ENCODE results near the gene YWHAH. TPM values are rescaled to one million over a fixed set of nuclear protein-coding genes. Genes with fewer than 3 reads are reported as not detected.

YWHAH gene
- total and polyA plus RNA-seq, 8 donors = 40.2 to 106 (median 48.0) TPM

DNA sequence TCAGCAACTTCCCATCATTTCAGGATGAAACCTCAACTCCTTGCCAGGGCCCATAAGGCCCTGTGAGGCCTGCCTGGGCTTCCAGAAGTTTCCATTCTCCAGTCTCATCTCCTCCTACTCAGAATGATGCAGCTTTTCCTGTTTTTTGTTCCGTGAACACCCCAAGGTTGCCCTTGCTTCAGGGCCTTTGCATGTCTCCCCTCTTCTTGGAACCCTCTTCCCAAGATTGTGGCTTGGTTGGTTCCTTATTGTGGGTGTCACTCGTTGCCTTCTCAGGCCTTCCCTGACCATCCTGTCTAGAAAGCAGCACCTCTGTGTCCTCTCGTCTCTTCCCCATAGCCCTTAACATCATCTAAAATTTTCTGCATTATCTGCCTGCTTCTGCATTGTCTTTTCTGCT, 23.2 kb upstream of the YWHAH start:
- H3K27me3 ChIP-seq = no peaks in the 10 kb centered on the region
- H3K4me3 ChIP-seq = no peak overlapping the region
- DNase-seq (no peak), ATAC-seq (no peak), FAIRE-seq (no peak)
- no peak overlapping the region for H3K27ac ChIP-seq
- WGBS, 2 donors = 74 to 77% methylated on average over 3 of the region's 3 CpGs
- no peaks in the 10 kb centered on the region for H3K36me3 ChIP-seq
- no peaks in the 10 kb centered on the region for H3K4me1 ChIP-seq
- TF ChIP-seq CTCF (IDR thresholded peaks at IDR 0.05) = no peak
- no peaks in the 10 kb centered on the region for H3K9me3 ChIP-seq
- intact Hi-C loops (cut with DNase I) = no loop called here

DNA sequence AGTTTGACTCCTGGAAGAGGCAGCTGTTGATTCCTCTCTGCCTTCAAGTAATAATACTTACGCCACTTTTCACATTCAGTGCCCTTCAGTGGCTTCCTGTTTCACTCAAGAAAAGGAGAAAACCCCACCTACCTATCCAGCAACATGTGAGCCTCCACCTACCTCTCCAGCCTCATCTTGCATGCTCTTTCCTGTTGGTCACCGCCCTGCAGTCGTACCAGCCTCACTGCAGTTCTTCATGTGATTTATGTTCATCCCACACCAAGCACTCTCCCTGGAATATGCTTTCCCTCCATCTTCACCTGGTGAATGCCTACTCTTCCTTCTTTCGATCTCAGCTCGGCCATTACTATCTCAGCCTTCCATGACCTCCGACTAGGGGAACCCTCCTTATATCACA, 21.8 kb upstream of the YWHAH start:
- H3K9me3 ChIP-seq = no peaks in the 10 kb centered on the region
- FAIRE-seq = no peak

DNA sequence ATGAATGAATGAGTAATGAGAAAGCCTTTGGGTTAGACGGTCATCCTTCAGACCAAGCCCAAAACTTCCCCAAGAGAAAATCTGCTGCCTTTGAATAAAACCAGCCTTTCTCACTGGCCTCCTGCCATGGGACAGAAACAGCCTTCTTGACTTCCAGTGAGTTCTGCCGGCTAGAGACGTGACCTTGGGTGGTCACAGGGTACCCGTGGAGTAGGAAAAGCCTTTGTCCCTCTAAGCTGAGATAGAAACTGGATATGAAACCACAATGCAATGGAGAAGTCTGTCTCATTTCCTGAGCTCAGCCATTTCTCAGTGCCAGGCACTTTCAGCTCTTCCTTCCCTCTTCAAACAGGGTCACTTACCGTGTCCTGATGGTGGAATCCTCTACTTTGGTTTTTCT, 21.2 kb upstream of the YWHAH start:
- peak in 3 of 4 donors; percentile 12 to 79 (median 60) for ATAC-seq
- TF ChIP-seq CTCF (IDR thresholded peaks at IDR 0.05) = no peak

More for the DNA sequence above, 21.8 kb upstream of the YWHAH start:
- no peak overlapping the region for H3K4me3 ChIP-seq
- no peak for TF ChIP-seq CTCF (IDR thresholded peaks at IDR 0.05)
- 79 to 84% methylated on average over 6 of the region's 6 CpGs for WGBS, 2 donors
- no peaks in the 10 kb centered on the region for H3K36me3 ChIP-seq
- H3K4me1 ChIP-seq = no peaks in the 10 kb centered on the region
- no peaks in the 10 kb centered on the region for H3K27me3 ChIP-seq
- peak overlapping the region in 1 of 4 donors; percentile 46 for H3K27ac ChIP-seq
- intact Hi-C loops (cut with DNase I) = no loop called here
- no peak for DNase-seq
- ATAC-seq = no peak

DNA sequence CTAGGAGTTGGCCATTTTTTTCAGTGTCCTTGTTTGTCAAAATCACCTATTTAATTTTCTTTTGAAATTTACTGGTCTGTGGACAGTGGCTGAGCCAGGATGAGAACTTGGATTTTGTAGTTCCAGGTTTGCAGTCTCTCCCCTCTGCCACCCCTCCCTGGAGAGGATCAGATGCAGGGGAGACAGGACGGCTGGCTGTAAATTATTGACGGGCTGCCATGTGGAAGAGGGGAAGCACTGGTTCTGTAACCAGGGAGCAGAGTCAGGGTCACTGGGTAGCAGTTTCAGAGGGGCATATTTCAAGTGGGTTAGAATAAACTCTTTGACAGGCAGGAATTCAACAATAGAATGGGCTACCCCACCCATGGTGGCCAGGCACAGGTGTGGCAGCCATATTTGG, 20.6 kb upstream of the YWHAH start:
- Histone ChIP-seq H3K27me3 (no peaks in the 10 kb centered on the region), H3K36me3 (no peaks in the 10 kb centered on the region), H3K4me3 (no peak overlapping the region), H3K9me3 (no peaks in the 10 kb centered on the region), H3K27ac (peak overlapping the region in 1 of 4 donors; percentile 13), H3K4me1 (no peaks in the 10 kb centered on the region)
- intact Hi-C loops (cut with DNase I) = no loop called here
- ATAC-seq (peak in 1 of 4 donors; percentile 24), FAIRE-seq (no peak), DNase-seq (no peak)
- TF ChIP-seq CTCF (IDR thresholded peaks at IDR 0.05) = no peak
- WGBS, 2 donors = 62 to 76% methylated on average over 2 of the region's 2 CpGs

More for the DNA sequence above, 21.2 kb upstream of the YWHAH start:
- H3K36me3 ChIP-seq = no peaks in the 10 kb centered on the region
- intact Hi-C loops (cut with DNase I) = no loop called here
- H3K27me3 ChIP-seq = no peaks in the 10 kb centered on the region
- H3K4me3 ChIP-seq = no peak overlapping the region
- peak overlapping the region in 2 of 4 donors; percentile 13 to 46 for H3K27ac ChIP-seq
- H3K9me3 ChIP-seq = no peaks in the 10 kb centered on the region
- DNase-seq (peak in 1 of 6 donors; percentile 57), FAIRE-seq (no peak)
- WGBS, 2 donors = 21 to 32% methylated on average over 5 of the region's 5 CpGs
- no peaks in the 10 kb centered on the region for H3K4me1 ChIP-seq

- FAIRE-seq (no peak), DNase-seq (no peak), ATAC-seq (no peak)
- H3K36me3 ChIP-seq = no peaks in the 10 kb centered on the region
- H3K4me1 ChIP-seq = no peaks in the 10 kb centered on the region
- H3K4me3 ChIP-seq = no peak overlapping the region
- no peak for TF ChIP-seq CTCF (IDR thresholded peaks at IDR 0.05)
- H3K27me3 ChIP-seq = no peaks in the 10 kb centered on the region
- H3K9me3 ChIP-seq = no peaks in the 10 kb centered on the region
- intact Hi-C loops (cut with DNase I) = no loop called here
- 86% methylated on average over 1 of the region's 1 CpG for WGBS, 2 donors
- no peak overlapping the region for H3K27ac ChIP-seq
These were observed 19.3 kb upstream of the YWHAH start for GRCh38 chr22:31925056-31925455.
